ENCODE results near the gene SAMD4B.

SAMD4B gene

GRCh38 chr19:39397360-39398296, 55.4 kb downstream of the SAMD4B start:
- no peak overlapping the region; the same call in 1 of the 2 replicates for H3K4me3 ChIP-seq (ENCODE audit: low read length)
- TF ChIP-seq ZNF274 (IDR thresholded peaks at IDR 0.05; ENCODE audit: low read depth, low read length): no peak

GRCh38 chr19:39398297-39398864, 56.2 kb downstream of the SAMD4B start:
- TF ChIP-seq ZNF274 (IDR thresholded peaks at IDR 0.05; ENCODE audit: low read depth, low read length): no peak
- H3K4me3 ChIP-seq (ENCODE audit: low read length): no peak overlapping the region; the same call in 1 of the 2 replicates

- no peak overlapping the region for H3K4me3 ChIP-seq (ENCODE audit: low read length)
- no peak for TF ChIP-seq ZNF274 (IDR thresholded peaks at IDR 0.05; ENCODE audit: low read depth, low read length)
These were observed 57.4 kb downstream of the SAMD4B start for GRCh38 chr19:39399668-39400050.

DNA sequence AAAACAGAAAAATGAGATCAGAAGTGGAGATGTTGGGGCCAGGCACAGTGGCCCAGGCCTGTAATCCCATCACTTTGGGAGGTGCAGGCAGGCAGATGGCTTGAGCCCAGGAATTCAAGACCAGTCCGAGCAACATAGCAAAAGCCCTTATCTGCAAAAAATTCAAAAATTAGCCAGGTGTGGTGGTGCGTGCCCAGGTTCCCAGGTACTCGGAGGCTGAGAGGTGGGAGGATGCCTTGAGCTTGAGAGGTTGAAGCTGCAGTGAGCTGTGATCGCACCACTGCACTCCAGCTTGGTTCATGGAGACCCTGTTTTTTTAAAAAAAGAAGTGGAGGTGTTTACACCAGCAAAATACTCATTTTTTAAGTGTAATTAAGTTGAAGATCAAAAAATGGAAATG, 57.8 kb downstream of the SAMD4B start:
- no peak for TF ChIP-seq ZNF274 (IDR thresholded peaks at IDR 0.05; ENCODE audit: low read depth, low read length)
- no peak overlapping the region for H3K4me3 ChIP-seq (ENCODE audit: low read length)

DNA sequence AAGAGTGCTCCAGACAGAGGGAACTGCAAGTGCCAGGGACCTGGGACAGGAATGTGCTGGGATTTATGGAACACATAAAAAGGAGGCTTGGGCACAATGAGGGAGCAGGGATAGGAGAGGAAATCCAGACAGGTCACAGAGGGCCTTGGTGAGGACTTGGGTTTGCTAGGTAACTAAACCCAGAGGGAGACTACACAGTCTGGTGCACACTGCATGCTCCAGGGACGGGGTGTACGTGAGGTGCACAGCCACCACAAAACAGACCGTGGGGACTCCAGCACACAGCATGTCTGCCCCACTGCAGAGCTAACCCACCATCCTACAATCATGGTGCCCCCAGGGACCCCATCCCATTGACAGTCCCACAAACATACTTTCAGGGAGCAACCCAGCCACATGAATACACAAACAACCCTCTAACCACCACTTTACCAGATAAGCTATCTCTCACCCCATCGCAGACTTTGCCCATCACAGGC, 58.9 kb downstream of the SAMD4B start:
- TF ChIP-seq ZNF274 (IDR thresholded peaks at IDR 0.05; ENCODE audit: low read depth, low read length): no peak
- H3K4me3 ChIP-seq (ENCODE audit: low read length): no peak overlapping the region; the same call in 1 of the 2 replicates

GRCh38 chr19:39401549-39402345, 59.5 kb downstream of the SAMD4B start:
- TF ChIP-seq ZNF274 (IDR thresholded peaks at IDR 0.05; ENCODE audit: low read depth, low read length): no peak
- peak overlapping the region; percentile 15; the same call in 1 of the 2 replicates for H3K4me3 ChIP-seq (ENCODE audit: low read length)

DNA sequence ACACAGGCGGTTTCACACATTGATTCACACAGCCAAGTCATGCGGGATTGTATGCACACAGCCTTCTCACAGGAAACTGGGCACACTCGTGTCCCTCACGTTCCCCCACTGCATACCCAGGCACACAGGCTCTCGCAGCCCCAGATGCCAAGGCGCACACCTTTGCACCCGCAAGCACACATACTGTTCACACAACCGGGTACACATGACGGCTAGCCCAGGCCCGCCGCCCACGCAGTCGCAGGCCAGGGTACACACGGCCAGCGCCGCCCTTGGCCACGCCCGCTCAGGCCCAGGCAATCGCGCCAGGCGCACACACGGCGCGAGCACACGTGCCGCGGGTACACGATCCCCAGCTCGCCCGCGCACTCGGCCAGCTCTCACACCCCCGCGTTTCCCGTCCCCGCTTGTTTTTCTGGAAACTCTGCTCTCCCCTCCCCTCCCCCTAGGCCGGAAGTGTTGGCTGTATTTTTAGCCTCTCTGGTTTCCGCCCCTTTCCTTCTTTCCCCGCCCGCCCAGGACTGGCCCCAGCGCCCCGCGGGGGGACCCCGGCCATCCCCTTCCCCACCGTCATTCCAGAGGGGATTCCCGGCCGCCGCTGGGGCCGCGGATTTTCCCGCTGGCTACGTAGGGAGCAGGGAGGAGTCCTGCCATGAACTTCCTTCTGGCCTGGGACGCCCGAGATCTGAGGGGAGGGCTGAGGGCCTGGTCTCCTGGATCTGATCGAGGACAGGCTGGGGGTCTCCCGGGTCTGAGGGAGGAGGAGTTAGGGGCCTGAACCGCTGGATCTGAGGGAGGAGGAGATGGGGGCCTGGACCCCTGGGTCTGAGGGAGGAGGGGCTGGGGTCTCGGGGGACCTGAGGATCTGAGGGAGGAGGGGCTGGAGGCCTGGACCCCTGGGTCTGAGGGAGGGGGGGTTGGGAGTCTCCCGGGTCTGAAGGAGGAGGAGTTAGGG, 60.4 kb downstream of the SAMD4B start:
- H3K4me3 ChIP-seq (ENCODE audit: low read length): peak overlapping the region; percentile 60; the same call in 1 of the 2 replicates
- TF ChIP-seq ZNF274 (IDR thresholded peaks at IDR 0.05; ENCODE audit: low read depth, low read length): no peak

DNA sequence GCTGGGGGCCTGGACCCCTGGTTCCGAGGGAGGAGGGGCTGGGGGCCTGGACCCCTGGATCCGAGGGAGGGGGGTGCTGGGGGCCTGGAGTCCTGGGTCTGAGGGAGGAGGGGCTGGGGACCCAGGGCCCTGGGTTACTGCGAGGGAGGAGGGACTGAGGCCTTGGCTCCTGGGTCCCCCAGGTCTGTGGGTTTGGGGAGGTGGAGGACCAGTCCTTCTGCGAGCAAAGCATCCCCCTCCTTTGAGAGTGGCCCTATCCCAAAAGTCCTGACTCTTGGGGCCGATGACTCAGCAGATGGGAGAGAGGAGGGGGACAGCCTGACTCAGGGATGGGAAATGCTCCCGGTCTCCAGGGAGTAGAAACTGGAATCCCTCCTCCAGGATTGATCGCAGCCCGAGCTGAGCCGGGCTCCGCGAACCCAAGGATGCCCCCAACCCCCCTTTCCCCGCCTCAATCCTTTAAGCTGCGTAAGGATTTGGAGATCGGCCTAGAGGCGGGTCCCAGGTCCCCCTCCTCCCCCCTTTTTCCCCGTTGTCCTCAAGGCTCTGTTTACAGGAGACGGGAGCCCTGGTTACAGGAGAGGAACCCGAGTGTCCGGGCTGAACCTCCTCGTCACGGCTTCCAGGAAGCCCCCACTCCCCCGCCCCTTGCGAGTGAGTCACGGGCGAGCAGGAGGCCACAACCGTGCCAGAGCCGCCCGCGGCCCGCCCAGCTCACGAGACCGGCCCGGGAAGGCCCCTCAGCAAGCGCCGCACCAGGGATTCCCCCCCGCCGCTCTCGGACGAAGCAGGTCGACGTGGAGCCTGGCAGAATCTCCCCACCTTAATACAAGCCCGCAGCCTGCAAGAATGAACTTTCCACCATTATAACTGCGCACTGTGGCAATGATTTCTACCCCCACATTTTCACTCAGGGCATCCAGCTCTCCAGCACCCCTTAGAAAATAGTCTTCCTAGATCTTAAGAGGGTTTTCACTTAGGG, 61.4 kb downstream of the SAMD4B start:
- no peak for TF ChIP-seq ZNF274 (IDR thresholded peaks at IDR 0.05; ENCODE audit: low read depth, low read length)
- peak overlapping the region; percentile 60; the same call in 1 of the 2 replicates for H3K4me3 ChIP-seq (ENCODE audit: low read length)

GRCh38 chr19:39405261-39405957, 63.2 kb downstream of the SAMD4B start:
- H3K4me3 ChIP-seq (ENCODE audit: low read length): peak overlapping the region; percentile 65; the same call in 1 of the 2 replicates
- no peak for TF ChIP-seq ZNF274 (IDR thresholded peaks at IDR 0.05; ENCODE audit: low read depth, low read length)

GRCh38 chr19:39405958-39406655, 63.9 kb downstream of the SAMD4B start:
- no peak for TF ChIP-seq ZNF274 (IDR thresholded peaks at IDR 0.05; ENCODE audit: low read depth, low read length)
- peak overlapping the region; percentile 65 for H3K4me3 ChIP-seq (ENCODE audit: low read length)

All from GM08714 (cell line).